ENCODE results near the gene LIPT2.

GRCh38 chr11:74540270-74540669 lies 46.7 kb upstream of the LIPT2 start:
- TF ChIP-seq CTCF (IDR thresholded peaks at IDR 0.05) (no peak), POLR2A (IDR thresholded peaks at IDR 0.05) (no peak)
